Kidney (tissue), 14 donors: ENCODE data around the gene C10orf67. TPM values are rescaled to one million over a fixed set of nuclear protein-coding genes. Genes with fewer than 3 reads are reported as not detected.

ENCODE experiments used
- DNase-seq, 5 donors: peaks; one replicate each; pipeline ENCODE4 v3.0.0-alpha.2; 2013 to 2020
- FAIRE-seq: peaks from 2 replicates; lab custom pipeline; 2012; peaks lifted over from hg19 to GRCh38; lab: Jason Lieb, UNC
- H3K27ac ChIP-seq, 2 donors: one replicate each; pipeline ENCODE4 v1.7.0; 2013; ENCODE audit warnings: low read depth in 2 of 2, low read length in 2 of 2, inconsistent platforms in 1 of 2
- H3K27me3 ChIP-seq: one replicate; pipeline ENCODE4 v1.7.1; 2013; ENCODE audit warnings: low read length, inconsistent platforms; ENCODE audit not compliant: control insufficient read depth, insufficient read depth
- H3K36me3 ChIP-seq, 3 donors: one replicate each; pipeline versions ENCODE4 v1.7.0 to v1.7.1; 2013; ENCODE audit warnings: low read length in 3 of 3, control low read depth in 1 of 3, inconsistent platforms in 1 of 3; ENCODE audit not compliant: insufficient read depth in 3 of 3, control insufficient read depth in 2 of 3
- H3K4me1 ChIP-seq, 3 donors: one replicate each; pipeline versions ENCODE4 v1.7.0 to v1.7.1; 2013; ENCODE audit warnings: low read length in 3 of 3, inconsistent platforms in 1 of 3, low read depth in 1 of 3; ENCODE audit not compliant: control insufficient read depth in 2 of 3, insufficient read depth in 2 of 3
- H3K4me3 ChIP-seq, 3 donors: one replicate each; pipeline versions ENCODE4 v1.7.0 to v1.8.1; 2013; ENCODE audit warnings: low read length in 3 of 3, control low read depth in 1 of 3, inconsistent platforms in 1 of 3
- H3K9ac ChIP-seq, 3 donors: one replicate each; pipeline versions ENCODE4 v1.7.0 to v1.7.1; 2013; ENCODE audit warnings: low read length in 3 of 3, control low read depth in 1 of 3, inconsistent platforms in 1 of 3
- H3K9me3 ChIP-seq, 3 donors: one replicate each; pipeline versions ENCODE4 v1.7.0 to v1.7.1; 2013; ENCODE audit warnings: low read length in 3 of 3, control low read depth in 1 of 3, inconsistent platforms in 1 of 3; ENCODE audit not compliant: control insufficient read depth in 2 of 3, insufficient read depth in 1 of 3
- intact Hi-C: fragments of 100-400 bp; cut with DNase I; formaldehyde crosslinking; loops from one replicate; pipeline ENCODE4 v1.11.1; 2022
- polyA plus RNA-seq: library from polyadenylated mRNA; stranded (reverse); fragments of 350-450 nt; fragmentation: Illumina TruSeq; extraction: RNeasy Lipid Tissue Mini Kit (QIAGEN cat#74804); gene quantifications from one replicate; pipeline ENCODE4 v1.2.3, GENCODE V29; 2014; ENCODE audit warnings: low read depth, low replicate concordance; ENCODE audit not compliant: insufficient read depth
- total RNA-seq: library from RNA; stranded (reverse); fragmentation: NEBNext Ultra II Directional; extraction: Animal tissue kit (Norgen Biotek cat#: 25700); gene quantifications from one replicate; pipeline ENCODE4 v1.2.1, GENCODE V29; 2021
- TF ChIP-seq, protein P1 (sequence below): IDR thresholded peaks from 3 replicates; pipeline ENCODE4 v1.5.1; 2012; ENCODE audit warnings: mild to moderate bottlenecking, moderate library complexity, borderline replicate concordance; ENCODE audit not compliant: insufficient read depth; ENCODE audit errors: extremely low read depth
- donor health status: control.
- donor health status: control.
- donor health status: control.
- donor health status: control.
- donor health status: control.
- donor health status: DM: yes; HTN: yes; CAD: no.
- donor health status: Normal renal cell carcinoma (clear cell type).

C10orf67 gene
- total and polyA plus RNA-seq, 2 donors from 2014 or later: 1.1 to 1.6 TPM

- no peak overlapping the region for H3K9ac ChIP-seq
- TF ChIP-seq, protein P1, sequence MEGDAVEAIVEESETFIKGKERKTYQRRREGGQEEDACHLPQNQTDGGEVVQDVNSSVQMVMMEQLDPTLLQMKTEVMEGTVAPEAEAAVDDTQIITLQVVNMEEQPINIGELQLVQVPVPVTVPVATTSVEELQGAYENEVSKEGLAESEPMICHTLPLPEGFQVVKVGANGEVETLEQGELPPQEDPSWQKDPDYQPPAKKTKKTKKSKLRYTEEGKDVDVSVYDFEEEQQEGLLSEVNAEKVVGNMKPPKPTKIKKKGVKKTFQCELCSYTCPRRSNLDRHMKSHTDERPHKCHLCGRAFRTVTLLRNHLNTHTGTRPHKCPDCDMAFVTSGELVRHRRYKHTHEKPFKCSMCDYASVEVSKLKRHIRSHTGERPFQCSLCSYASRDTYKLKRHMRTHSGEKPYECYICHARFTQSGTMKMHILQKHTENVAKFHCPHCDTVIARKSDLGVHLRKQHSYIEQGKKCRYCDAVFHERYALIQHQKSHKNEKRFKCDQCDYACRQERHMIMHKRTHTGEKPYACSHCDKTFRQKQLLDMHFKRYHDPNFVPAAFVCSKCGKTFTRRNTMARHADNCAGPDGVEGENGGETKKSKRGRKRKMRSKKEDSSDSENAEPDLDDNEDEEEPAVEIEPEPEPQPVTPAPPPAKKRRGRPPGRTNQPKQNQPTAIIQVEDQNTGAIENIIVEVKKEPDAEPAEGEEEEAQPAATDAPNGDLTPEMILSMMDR: no peak
- H3K4me3 ChIP-seq: no peak overlapping the region
- no peak for DNase-seq
- H3K4me1 ChIP-seq: no peaks in the 10 kb centered on the region
- H3K27me3 ChIP-seq: peaks cover 21% of the 10 kb centered on the region
- H3K9me3 ChIP-seq: no peaks in the 10 kb centered on the region
- intact Hi-C loops: no loop called here
- FAIRE-seq: no peak
- no peak overlapping the region for H3K27ac ChIP-seq
- no peaks in the 10 kb centered on the region for H3K36me3 ChIP-seq
Measured at GRCh38 chr10:23189024-23189423, 155.6 kb downstream of the C10orf67 start.

GRCh38 chr10:23187155-23187554, 157.4 kb downstream of the C10orf67 start:
- H3K4me1 ChIP-seq: no peaks in the 10 kb centered on the region
- peaks cover 13% of the 10 kb centered on the region for H3K27me3 ChIP-seq

GRCh38 chr10:23186697-23187096, 157.9 kb downstream of the C10orf67 start:
- H3K4me1 ChIP-seq: no peaks in the 10 kb centered on the region
- H3K9ac ChIP-seq: no peak overlapping the region
- intact Hi-C loops: no loop called here
- FAIRE-seq (no peak), DNase-seq (no peak)
- H3K27ac ChIP-seq: no peak overlapping the region
- peaks cover 13% of the 10 kb centered on the region for H3K27me3 ChIP-seq
- H3K36me3 ChIP-seq: no peaks in the 10 kb centered on the region
- TF ChIP-seq, protein P1: no peak
- no peak overlapping the region for H3K4me3 ChIP-seq
- H3K9me3 ChIP-seq: no peaks in the 10 kb centered on the region

More at GRCh38 chr10:23187155-23187554, 157.4 kb downstream of the C10orf67 start:
- Histone ChIP-seq H3K36me3 (no peaks in the 10 kb centered on the region), H3K9ac (no peak overlapping the region), H3K4me3 (no peak overlapping the region), H3K27ac (no peak overlapping the region), H3K9me3 (no peaks in the 10 kb centered on the region)
- TF ChIP-seq, protein P1: no peak
- FAIRE-seq (no peak), DNase-seq (no peak)
- intact Hi-C loops: no loop called here

DNA sequence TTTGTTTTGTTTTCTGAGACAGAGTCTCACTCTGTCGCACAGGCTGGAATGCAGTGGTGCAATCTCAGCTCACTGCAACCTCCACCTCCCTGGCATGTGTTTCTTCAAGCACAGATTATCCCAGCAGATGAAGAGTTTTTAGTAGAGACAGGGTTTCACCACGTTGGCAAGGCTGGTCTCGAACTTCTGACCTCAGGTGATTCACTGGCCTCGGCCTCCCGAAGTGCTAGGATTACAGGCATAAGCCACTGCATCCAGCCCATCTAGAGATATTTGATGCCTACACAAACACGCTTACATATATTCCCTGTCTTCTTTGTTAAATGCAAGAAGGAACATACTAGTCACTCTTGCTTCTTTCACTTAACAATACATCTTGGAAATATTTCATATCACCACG, 158.4 kb downstream of the C10orf67 start:
- TF ChIP-seq, protein P1: no peak
- DNase-seq (no peak), FAIRE-seq (no peak)
- no peak overlapping the region for H3K4me3 ChIP-seq
- H3K27me3 ChIP-seq: peaks cover 15% of the 10 kb centered on the region
- H3K27ac ChIP-seq: no peak overlapping the region
- no peaks in the 10 kb centered on the region for H3K4me1 ChIP-seq
- no peaks in the 10 kb centered on the region for H3K9me3 ChIP-seq
- H3K36me3 ChIP-seq: no peaks in the 10 kb centered on the region
- intact Hi-C loops: no loop called here
- no peak overlapping the region for H3K9ac ChIP-seq
